ENCODE data around the gene MICU1. TPM values are rescaled to one million over a fixed set of nuclear protein-coding genes. Genes with fewer than 3 reads are reported as not detected.
A peak's percentile ranks its signal among the peaks of the same experiment; 100 is the strongest.

The MICU1 gene
- total and polyA plus RNA-seq, 2 of the 13 experiments (the other 11 are each of a cell fraction or from before 2014, with no cell fraction given), result 32.5 to 56.1 TPM

DNA sequence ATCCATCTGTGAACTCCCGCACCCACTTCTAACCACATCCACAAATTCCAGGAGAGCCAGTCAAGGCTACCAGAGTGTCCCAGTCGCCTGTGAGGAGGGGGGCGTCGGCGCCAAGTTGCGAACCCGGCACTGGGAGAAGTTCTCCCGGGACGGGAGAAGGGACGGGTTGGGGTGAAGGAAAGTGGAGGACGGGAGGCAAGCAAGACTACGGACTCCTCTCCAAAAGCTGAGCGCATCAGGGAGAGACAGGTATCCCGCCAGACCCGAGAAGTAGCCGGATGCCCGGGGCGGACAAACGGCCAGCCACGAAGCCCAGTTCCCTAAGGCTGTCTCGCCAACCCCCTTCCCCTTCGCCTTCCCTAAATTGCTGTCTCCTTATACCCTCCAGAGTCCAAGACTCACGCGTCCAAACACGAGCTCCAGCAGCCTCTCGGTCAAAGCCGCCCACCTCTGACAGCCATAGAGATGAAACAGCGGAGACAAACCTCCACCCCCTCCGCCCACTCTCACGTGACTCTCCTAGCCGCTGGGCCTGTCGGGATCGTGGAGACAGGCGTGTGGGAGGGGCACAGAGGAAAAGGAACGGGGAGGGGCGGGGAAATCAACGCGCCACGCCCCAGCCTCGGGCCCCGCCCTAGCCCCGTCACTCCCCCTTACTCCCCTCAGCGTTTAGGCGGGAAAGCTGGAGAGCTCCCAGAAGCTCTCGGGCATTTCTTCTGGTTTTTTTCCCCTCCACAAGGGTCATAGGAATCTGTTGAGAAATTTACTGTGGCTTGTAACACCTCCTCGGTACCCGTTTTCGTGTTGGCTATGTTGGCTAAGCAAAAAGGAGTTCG lies at the start of gene MICU1 (continued):
- TF ChIP-seq, protein P1, sequence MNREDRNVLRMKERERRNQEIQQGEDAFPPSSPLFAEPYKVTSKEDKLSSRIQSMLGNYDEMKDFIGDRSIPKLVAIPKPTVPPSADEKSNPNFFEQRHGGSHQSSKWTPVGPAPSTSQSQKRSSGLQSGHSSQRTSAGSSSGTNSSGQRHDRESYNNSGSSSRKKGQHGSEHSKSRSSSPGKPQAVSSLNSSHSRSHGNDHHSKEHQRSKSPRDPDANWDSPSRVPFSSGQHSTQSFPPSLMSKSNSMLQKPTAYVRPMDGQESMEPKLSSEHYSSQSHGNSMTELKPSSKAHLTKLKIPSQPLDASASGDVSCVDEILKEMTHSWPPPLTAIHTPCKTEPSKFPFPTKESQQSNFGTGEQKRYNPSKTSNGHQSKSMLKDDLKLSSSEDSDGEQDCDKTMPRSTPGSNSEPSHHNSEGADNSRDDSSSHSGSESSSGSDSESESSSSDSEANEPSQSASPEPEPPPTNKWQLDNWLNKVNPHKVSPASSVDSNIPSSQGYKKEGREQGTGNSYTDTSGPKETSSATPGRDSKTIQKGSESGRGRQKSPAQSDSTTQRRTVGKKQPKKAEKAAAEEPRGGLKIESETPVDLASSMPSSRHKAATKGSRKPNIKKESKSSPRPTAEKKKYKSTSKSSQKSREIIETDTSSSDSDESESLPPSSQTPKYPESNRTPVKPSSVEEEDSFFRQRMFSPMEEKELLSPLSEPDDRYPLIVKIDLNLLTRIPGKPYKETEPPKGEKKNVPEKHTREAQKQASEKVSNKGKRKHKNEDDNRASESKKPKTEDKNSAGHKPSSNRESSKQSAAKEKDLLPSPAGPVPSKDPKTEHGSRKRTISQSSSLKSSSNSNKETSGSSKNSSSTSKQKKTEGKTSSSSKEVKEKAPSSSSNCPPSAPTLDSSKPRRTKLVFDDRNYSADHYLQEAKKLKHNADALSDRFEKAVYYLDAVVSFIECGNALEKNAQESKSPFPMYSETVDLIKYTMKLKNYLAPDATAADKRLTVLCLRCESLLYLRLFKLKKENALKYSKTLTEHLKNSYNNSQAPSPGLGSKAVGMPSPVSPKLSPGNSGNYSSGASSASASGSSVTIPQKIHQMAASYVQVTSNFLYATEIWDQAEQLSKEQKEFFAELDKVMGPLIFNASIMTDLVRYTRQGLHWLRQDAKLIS (CRISPR knock-in tag; IDR thresholded peaks at IDR 0.05), result no peak
- TF ChIP-seq NONO (IDR thresholded peaks at IDR 0.05) (no peak), NONO (CRISPR knock-in tag; conservative IDR thresholded peaks at IDR 0.05) (no peak), MAFF (IDR thresholded peaks at IDR 0.05; ENCODE audit: low read depth, low read length) (no peak), ZNF83 (CRISPR knock-in tag; IDR thresholded peaks at IDR 0.05; ENCODE audit: borderline replicate concordance) (0 out of 2 replicates have a peak, but pooled peaks have one; percentile 73), WIZ (CRISPR knock-in tag; IDR thresholded peaks at IDR 0.05) (no peak), ZNF264 (CRISPR knock-in tag; IDR thresholded peaks at IDR 0.05) (peak; percentile 54; the same call in 1 of the 2 replicates), DPF2 (CRISPR knock-in tag; IDR thresholded peaks at IDR 0.05; ENCODE audit: borderline replicate concordance, low read depth) (no peak), TSC22D2 (CRISPR knock-in tag; IDR thresholded peaks at IDR 0.05; ENCODE audit: borderline replicate concordance) (no peak), HDAC6 (IDR thresholded peaks at IDR 0.05; ENCODE audit: low read depth, low read length) (no peak), MTF1 (CRISPR knock-in tag; IDR thresholded peaks at IDR 0.05) (no peak), DNMT3B (CRISPR knock-in tag; conservative IDR thresholded peaks at IDR 0.05) (no peak), ZNF644 (CRISPR knock-in tag; IDR thresholded peaks at IDR 0.05; ENCODE audit: low read depth) (no peak), ZNF672 (CRISPR knock-in tag; IDR thresholded peaks at IDR 0.05) (no peak)
- TF ChIP-seq, protein P2, sequence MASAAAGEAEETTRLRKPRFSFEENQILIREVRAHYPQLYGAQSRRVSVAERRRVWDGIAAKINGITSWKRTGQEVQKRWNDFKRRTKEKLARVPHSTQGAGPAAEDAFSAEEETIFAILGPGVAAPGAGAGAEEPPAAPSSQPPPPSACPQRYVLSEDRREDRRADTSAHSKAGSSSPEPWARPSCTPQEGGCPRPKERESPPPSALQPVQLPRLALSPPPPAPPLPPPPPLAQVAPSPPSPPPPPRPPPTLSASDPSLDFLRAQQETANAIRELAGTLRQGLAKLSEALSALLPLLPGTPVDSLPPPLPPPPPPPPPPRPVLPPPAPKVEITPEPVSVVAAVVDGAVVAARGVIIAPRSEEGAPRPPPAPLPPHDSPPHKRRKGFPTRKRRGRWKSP (CRISPR knock-in tag; IDR thresholded peaks at IDR 0.05), result no peak
- TF ChIP-seq, protein P3, sequence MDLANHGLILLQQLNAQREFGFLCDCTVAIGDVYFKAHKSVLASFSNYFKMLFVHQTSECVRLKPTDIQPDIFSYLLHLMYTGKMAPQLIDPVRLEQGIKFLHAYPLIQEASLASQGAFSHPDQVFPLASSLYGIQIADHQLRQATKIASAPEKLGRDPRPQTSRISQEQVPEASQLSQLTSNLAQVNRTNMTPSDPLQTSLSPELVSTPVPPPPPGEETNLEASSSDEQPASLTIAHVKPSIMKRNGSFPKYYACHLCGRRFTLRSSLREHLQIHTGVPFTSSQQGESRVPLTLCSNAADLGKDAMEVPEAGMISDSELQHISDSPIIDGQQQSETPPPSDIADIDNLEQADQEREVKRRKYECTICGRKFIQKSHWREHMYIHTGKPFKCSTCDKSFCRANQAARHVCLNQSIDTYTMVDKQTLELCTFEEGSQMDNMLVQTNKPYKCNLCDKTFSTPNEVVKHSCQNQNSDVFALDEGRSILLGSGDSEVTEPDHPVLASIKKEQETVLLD (CRISPR knock-in tag; IDR thresholded peaks at IDR 0.05; ENCODE audit: low read depth), result no peak
- TF ChIP-seq, protein P4, sequence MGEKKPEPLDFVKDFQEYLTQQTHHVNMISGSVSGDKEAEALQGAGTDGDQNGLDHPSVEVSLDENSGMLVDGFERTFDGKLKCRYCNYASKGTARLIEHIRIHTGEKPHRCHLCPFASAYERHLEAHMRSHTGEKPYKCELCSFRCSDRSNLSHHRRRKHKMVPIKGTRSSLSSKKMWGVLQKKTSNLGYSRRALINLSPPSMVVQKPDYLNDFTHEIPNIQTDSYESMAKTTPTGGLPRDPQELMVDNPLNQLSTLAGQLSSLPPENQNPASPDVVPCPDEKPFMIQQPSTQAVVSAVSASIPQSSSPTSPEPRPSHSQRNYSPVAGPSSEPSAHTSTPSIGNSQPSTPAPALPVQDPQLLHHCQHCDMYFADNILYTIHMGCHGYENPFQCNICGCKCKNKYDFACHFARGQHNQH (CRISPR knock-in tag; IDR thresholded peaks at IDR 0.05), result peak; percentile 53; the same call in 1 of the 2 replicates
- TF ChIP-seq, protein P5, sequence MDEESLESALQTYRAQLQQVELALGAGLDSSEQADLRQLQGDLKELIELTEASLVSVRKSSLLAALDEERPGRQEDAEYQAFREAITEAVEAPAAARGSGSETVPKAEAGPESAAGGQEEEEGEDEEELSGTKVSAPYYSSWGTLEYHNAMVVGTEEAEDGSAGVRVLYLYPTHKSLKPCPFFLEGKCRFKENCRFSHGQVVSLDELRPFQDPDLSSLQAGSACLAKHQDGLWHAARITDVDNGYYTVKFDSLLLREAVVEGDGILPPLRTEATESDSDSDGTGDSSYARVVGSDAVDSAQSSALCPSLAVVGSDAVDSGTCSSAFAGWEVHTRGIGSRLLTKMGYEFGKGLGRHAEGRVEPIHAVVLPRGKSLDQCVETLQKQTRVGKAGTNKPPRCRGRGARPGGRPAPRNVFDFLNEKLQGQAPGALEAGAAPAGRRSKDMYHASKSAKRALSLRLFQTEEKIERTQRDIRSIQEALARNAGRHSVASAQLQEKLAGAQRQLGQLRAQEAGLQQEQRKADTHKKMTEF (CRISPR knock-in tag; IDR thresholded peaks at IDR 0.05), result peak; percentile 76; the same call in 1 of the 2 replicates
- TF ChIP-seq, protein P6, sequence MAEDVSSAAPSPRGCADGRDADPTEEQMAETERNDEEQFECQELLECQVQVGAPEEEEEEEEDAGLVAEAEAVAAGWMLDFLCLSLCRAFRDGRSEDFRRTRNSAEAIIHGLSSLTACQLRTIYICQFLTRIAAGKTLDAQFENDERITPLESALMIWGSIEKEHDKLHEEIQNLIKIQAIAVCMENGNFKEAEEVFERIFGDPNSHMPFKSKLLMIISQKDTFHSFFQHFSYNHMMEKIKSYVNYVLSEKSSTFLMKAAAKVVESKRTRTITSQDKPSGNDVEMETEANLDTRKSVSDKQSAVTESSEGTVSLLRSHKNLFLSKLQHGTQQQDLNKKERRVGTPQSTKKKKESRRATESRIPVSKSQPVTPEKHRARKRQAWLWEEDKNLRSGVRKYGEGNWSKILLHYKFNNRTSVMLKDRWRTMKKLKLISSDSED (CRISPR knock-in tag; IDR thresholded peaks at IDR 0.05), result no peak

All from HepG2 (cell line).